MM.1S (cell line): ENCODE data around the gene NUTM2G.
"Not testable (repeated sequence)": the region's sequence is repeated elsewhere in the genome, so short reads cannot be mapped to it uniquely, and the experiment has no call there.

ENCODE experiments used
- DNase-seq: peaks from one replicate; pipeline ENCODE4 v3.0.0-alpha.2; 2015
- H2AFZ ChIP-seq: fragments of 300-600 bp; sonication (generic); 2 replicates; pipeline ENCODE4 v1.6.0; 2016; ENCODE audit warnings: antibody characterized with exemption, low read length
- H3F3A ChIP-seq: fragments of 300-600 bp; sonication (generic); 2 replicates; pipeline ENCODE4 v1.6.1; 2016; ENCODE audit warnings: mild to moderate bottlenecking, antibody characterized with exemption, low read length, moderate library complexity, mixed read lengths; ENCODE audit not compliant: insufficient read depth
- H3K27ac ChIP-seq: fragments of 300-600 bp; sonication (generic); 2 replicates; pipeline ENCODE4 v1.5.1; 2016; ENCODE audit warnings: mild to moderate bottlenecking, low read length
- H3K27me3 ChIP-seq: fragments of 300-600 bp; sonication (generic); replicated peaks from 2 replicates; pipeline ENCODE4 v1.6.0; 2016; ENCODE audit warnings: low read length; ENCODE audit not compliant: insufficient read depth
- H3K36me3 ChIP-seq: fragments of 300-600 bp; sonication (generic); replicated peaks from 2 replicates; pipeline ENCODE4 v1.6.1; 2016; ENCODE audit warnings: mild to moderate bottlenecking, low read length, mixed read lengths; ENCODE audit not compliant: insufficient read depth
- H3K4me1 ChIP-seq: fragments of 300-600 bp; sonication (generic); 2 replicates; pipeline ENCODE4 v1.6.1; 2016; ENCODE audit warnings: low read length, mixed read lengths
- H3K4me2 ChIP-seq: fragments of 300-600 bp; sonication (generic); 2 replicates; pipeline ENCODE4 v1.6.0; 2016; ENCODE audit warnings: low read depth, low read length
- H3K4me3 ChIP-seq: fragments of 300-600 bp; sonication (generic); 2 replicates; pipeline ENCODE4 v1.5.1; 2016; ENCODE audit warnings: low read length, mixed read lengths
- H3K79me2 ChIP-seq: fragments of 300-600 bp; sonication (generic); 2 replicates; pipeline ENCODE4 v1.6.1; 2016; ENCODE audit warnings: mixed run types, low read length, mixed read lengths
- H3K9ac ChIP-seq: fragments of 300-600 bp; sonication (generic); 2 replicates; pipeline ENCODE4 v1.6.1; 2016; ENCODE audit warnings: low read length, mixed read lengths
- H3K9me2 ChIP-seq: fragments of 300-600 bp; sonication (generic); replicated peaks from 2 replicates; pipeline ENCODE4 v1.6.1; 2016; ENCODE audit warnings: mild to moderate bottlenecking, low read length, mixed read lengths; ENCODE audit not compliant: insufficient read depth
- H3K9me3 ChIP-seq: fragments of 300-600 bp; sonication (generic); replicated peaks from 2 replicates; pipeline ENCODE4 v1.6.1; 2016; ENCODE audit warnings: mild to moderate bottlenecking, low read length, mixed read lengths; ENCODE audit not compliant: insufficient read depth
- H4K20me1 ChIP-seq: fragments of 300-600 bp; sonication (generic); 2 replicates; pipeline ENCODE4 v1.6.1; 2016; ENCODE audit warnings: mild to moderate bottlenecking, low read length, moderate library complexity, mixed read lengths; ENCODE audit not compliant: insufficient read depth

The NUTM2G gene

DNA sequence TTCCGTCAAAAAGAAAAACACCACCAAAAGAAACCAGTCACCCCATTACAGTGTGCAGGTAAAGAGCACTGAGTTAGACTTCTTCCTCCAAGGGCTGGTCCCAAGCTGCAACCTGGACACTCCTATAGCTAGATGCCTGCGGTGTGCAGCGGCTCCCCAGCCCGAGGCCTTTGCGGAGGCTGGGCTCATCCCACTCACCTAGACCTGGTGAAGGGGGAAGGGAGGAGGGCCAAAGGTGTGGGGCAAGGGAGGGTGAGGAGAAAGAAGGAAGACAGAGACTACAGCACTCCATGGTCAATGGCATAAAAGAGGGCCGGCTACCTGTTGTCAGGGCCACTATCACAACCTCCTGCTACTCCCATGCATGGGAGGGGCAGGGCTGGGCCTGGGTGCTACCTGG, 12.1 kb upstream of the NUTM2G start:
- H3K4me2 ChIP-seq, H2AFZ ChIP-seq, H3K27ac ChIP-seq, H3K4me3 ChIP-seq, H3K36me3 ChIP-seq, H3K27me3 ChIP-seq, H3K4me1 ChIP-seq, H3K9me2 ChIP-seq, H3K9ac ChIP-seq, H4K20me1 ChIP-seq, H3K79me2 ChIP-seq, DNase-seq, H3F3A ChIP-seq, H3K9me3 ChIP-seq: not testable (repeated sequence)

DNA sequence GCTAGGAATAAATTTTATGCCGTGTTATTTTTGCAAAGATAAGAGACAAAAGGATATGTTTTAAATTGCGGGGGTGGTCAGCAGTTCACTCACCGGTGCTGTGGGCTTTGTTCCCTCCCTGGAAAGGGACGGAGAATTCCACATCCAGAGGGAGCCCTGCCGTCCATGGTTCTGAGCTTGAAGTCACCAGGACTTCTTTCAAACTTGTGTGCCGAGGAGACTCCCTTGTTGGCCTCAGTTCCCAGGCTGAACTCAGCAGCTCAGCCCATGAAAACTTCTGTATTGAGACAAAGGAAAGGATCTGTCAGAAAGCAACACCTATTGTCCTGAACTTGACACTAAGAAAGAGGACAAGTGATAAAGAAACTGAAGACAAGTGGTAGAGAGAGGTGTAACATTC, 10.1 kb upstream of the NUTM2G start:
- not testable (repeated sequence) for H3K9me3 ChIP-seq, H3K79me2 ChIP-seq, H3K4me3 ChIP-seq, H4K20me1 ChIP-seq, DNase-seq, H3K9ac ChIP-seq, H3K9me2 ChIP-seq, H2AFZ ChIP-seq, H3F3A ChIP-seq, H3K4me1 ChIP-seq, H3K27me3 ChIP-seq, H3K27ac ChIP-seq, H3K36me3 ChIP-seq, H3K4me2 ChIP-seq

DNA sequence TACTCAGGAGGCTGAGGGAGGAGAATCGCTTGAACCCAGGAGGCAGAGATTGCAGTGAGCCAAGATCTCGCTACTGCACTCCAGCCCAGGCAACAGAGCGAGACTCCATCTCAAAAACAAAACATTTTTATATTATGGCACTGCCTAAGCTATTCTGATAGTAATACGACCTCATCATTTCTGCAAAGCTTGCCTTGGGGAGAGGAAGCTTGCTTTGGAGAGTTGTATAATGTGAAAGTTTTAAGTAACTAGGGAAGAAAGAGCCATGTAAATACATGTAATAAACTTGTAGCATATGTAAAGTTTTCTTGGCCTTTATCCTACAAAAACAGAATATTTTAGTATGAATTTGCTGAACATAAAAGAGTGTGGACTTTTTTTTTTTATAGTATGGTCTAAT, 7.8 kb upstream of the NUTM2G start:
- not testable (repeated sequence) for H3K4me3 ChIP-seq

DNA sequence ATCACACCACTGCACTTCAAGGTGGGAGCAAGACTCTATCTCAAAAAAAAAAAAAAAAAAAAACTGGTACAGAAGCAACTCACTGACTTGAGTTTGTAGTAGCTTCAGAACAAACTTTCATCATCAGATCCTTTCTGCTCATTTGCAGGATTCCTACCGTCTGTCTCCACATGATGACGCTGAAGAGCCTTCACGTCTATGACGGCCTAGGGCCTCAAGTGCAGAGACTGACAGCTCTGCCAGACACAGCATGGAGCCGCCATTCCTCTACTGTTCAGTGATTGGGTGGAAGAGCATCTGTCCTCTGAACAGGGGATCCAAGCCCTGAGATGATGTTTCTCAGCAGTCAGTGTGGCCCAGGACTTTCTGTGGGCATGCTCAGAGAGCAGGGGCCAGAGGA, 3.1 kb upstream of the NUTM2G start:
- H4K20me1 ChIP-seq, H3K9me3 ChIP-seq, H3K79me2 ChIP-seq, H3K9ac ChIP-seq, H3K4me3 ChIP-seq, H3K27ac ChIP-seq, H3K27me3 ChIP-seq, H3K9me2 ChIP-seq, H3F3A ChIP-seq, DNase-seq, H3K4me1 ChIP-seq, H3K36me3 ChIP-seq, H2AFZ ChIP-seq, H3K4me2 ChIP-seq: not testable (repeated sequence)

More for the DNA sequence above, 7.8 kb upstream of the NUTM2G start:
- not testable (repeated sequence) for H2AFZ ChIP-seq, H3K9ac ChIP-seq, H3K36me3 ChIP-seq, H3K4me1 ChIP-seq, DNase-seq, H3K27ac ChIP-seq, H4K20me1 ChIP-seq, H3K79me2 ChIP-seq, H3K27me3 ChIP-seq, H3K9me3 ChIP-seq, H3K4me2 ChIP-seq, H3F3A ChIP-seq, H3K9me2 ChIP-seq

DNA sequence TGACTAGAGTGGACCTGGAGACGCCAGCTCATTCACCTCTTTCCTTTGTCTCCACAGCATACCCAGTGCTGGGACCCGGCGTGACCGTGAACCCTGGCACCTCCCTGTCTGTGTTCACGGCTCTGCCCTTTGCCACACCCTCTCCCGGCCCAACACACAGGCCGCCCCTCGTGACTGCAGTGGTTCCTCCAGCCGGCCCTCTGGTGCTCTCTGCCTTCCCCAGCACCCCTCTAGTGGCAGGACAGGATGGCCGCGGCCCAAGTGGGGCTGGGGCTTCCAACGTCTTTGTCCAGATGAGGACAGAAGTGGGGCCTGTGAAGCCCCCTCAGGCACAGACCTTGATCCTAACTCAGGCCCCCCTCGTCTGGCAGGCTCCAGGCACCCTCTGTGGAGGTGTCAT, 3.0 kb downstream of the NUTM2G start:
- not testable (repeated sequence) for H3K9me2 ChIP-seq, DNase-seq, H3K9me3 ChIP-seq, H3K79me2 ChIP-seq, H3K9ac ChIP-seq, H3K4me3 ChIP-seq, H3K27me3 ChIP-seq, H3K27ac ChIP-seq, H3K36me3 ChIP-seq, H3F3A ChIP-seq, H3K4me2 ChIP-seq, H2AFZ ChIP-seq, H3K4me1 ChIP-seq, H4K20me1 ChIP-seq

DNA sequence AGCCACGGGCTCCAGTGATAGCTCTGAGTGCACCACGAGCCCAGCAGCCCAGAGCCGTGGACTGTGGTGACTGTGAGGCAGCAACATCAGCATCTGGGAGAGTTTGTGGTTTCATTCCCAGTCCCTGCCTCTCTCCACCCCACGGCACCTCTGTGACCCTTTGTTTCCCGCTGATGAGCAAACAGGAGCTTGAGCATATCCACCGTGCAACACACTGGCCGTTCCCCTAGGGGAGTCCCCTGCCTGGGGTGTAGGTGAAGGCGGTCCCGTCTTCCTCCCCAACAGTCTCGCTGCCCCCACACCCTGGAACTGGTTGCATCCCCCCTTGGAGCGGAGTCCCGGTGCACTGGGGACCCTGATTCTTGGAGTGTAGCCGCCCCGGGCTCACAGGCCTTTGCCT, 5.5 kb downstream of the NUTM2G start:
- not testable (repeated sequence) for H3F3A ChIP-seq, DNase-seq, H3K36me3 ChIP-seq, H3K27ac ChIP-seq, H4K20me1 ChIP-seq, H3K79me2 ChIP-seq, H3K4me2 ChIP-seq, H3K4me1 ChIP-seq, H3K9me3 ChIP-seq, H3K4me3 ChIP-seq, H3K9ac ChIP-seq, H3K27me3 ChIP-seq, H2AFZ ChIP-seq, H3K9me2 ChIP-seq

DNA sequence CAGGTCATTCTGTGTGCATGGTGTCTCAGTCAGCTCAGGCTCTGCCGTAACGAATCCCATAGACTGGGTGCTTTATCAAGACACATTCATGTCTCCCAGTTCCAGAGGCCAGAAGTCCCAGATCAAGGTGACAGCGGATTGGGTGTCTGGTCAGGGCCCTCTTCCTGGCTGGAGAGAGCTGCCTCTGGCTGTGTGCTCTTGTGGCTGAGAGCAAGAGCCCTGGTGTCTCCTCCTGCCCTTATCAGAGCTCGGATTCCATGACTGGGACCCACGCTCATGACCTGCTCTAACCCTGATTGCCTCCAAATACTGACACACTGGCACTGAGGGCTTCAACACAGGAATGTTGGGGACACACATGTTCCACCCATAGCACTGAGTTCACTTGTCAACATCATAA, 6.1 kb downstream of the NUTM2G start:
- H3K36me3 ChIP-seq, H2AFZ ChIP-seq, H3K27me3 ChIP-seq, H3K4me2 ChIP-seq, H3F3A ChIP-seq, H3K9ac ChIP-seq, H3K27ac ChIP-seq, H3K79me2 ChIP-seq, DNase-seq, H3K9me2 ChIP-seq, H3K4me1 ChIP-seq, H3K4me3 ChIP-seq, H4K20me1 ChIP-seq, H3K9me3 ChIP-seq: not testable (repeated sequence)

DNA sequence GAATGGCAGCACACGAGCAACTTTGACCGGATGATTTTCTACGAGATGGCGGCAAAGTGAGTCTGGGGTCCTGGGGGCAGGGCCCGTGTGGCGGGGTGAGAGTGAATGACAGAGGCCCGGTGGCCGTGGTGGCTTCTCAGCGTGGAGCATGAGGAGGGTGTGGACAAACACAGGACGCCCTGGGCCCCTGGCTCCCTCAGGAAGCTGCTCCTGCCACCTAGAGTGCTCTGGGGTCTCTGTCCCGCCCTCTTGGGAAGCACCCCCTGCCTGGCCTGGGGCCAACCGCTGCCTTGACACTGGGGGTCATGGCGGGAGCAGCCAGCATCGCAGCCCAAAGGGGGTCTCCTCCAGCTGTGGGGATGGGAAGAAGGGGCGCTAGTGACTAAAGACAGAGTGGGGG, 6.8 kb downstream of the NUTM2G start:
- not testable (repeated sequence) for H3K27me3 ChIP-seq, H3K4me1 ChIP-seq, DNase-seq, H3K4me2 ChIP-seq, H3K36me3 ChIP-seq, H4K20me1 ChIP-seq, H3F3A ChIP-seq, H3K27ac ChIP-seq, H3K79me2 ChIP-seq, H3K9me3 ChIP-seq, H2AFZ ChIP-seq, H3K9ac ChIP-seq, H3K4me3 ChIP-seq, H3K9me2 ChIP-seq
